Subcutaneous adipose tissue (tissue), 4 donors: Measurements from ENCODE around the gene ARHGEF10L. TPM values are rescaled to one million over a fixed set of nuclear protein-coding genes. Genes with fewer than 3 reads are reported as not detected.

ENCODE experiments used
- CTCF ChIP-seq: fragments of 450-650 bp; IDR thresholded peaks from one replicate; pipeline ENCODE4 v1.5.1; 2016; ENCODE audit warnings: low read depth, mild to moderate bottlenecking, control low read depth, antibody characterized with exemption, moderate library complexity
- total RNA-seq, 4 donors: library from RNA; depleted of rRNA; stranded (reverse); fragments of >200 nt; gene quantifications; one replicate each; pipeline ENCODE4 v1.1.0, GENCODE V29; 2016

ARHGEF10L gene
- total RNA-seq, 4 donors from 2014 or later = 19.1 to 54.6 (median 41.7) TPM

GRCh38 chr1:17538428-17539117, 925 bp upstream of the ARHGEF10L start:
- no peak for TF ChIP-seq CTCF

- TF ChIP-seq CTCF = no peak
These were observed 401 bp upstream of the ARHGEF10L start for GRCh38 chr1:17539118-17539476.

- TF ChIP-seq CTCF = no peak
These were observed 930 bp downstream of the ARHGEF10L start for GRCh38 chr1:17540255-17541001.

- no peak for TF ChIP-seq CTCF
These were observed 3.1 kb downstream of the ARHGEF10L start for GRCh38 chr1:17542645-17543044.

- TF ChIP-seq CTCF = no peak
These were observed 5.4 kb downstream of the ARHGEF10L start for GRCh38 chr1:17544776-17545350.

- no peak for TF ChIP-seq CTCF
These were observed 5.9 kb downstream of the ARHGEF10L start for GRCh38 chr1:17545356-17545755.

- TF ChIP-seq CTCF = no peak
These were observed 7.6 kb downstream of the ARHGEF10L start for GRCh38 chr1:17546946-17547670.
